Activated T-cell treated with anti-CD3 and anti-CD28 coated beads for 1 hour (primary cell): ENCODE measurements around the gene ATP2C1.

Source experiments
- DNase-seq: peaks from one replicate; pipeline ENCODE4 v3.0.0-alpha.2; 2020; ENCODE audit warnings: low read depth

Gene ATP2C1

GRCh38 chr3:130894986-130895280 is 1.0 kb downstream of the ATP2C1 start:
- DNase-seq: no peak

DNA sequence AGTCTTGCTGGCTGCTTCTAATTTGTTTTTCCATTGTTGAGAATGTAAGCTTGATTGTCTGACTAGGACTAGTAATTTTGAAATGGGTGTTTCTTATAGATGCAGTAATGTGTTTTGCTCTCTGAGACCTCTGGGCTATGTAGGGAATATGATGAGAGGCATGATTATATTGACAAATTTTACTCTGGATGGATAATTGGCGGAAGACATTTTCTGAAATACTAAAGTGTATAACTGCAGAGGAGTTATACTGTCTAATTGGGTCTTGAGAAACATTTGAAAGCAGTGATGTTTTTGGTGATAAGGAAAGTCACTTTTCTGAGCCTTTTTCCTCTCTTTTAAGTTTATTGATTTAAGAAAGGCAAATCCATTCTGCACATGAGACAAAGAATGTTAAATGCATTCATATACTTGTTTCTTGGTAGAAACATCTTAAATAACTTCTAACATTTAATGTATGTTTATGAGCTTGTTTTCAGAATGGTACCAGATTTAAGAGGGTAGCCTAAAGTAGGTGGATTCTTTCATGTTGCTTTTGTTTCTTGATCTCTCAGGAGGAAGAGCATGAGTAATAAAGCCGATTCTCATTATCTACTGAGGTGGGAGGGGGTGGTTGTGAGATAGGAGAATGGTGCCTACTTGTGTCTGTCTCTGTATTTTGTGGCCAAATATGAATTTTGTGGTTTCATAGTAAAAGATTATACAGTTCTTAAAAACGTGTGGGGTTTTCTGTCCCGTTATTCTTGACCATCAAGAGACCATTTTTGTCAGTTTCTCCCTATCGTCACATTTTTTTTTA is 2.0 kb downstream of the ATP2C1 start:
- no peak for DNase-seq

GRCh38 chr3:130897316-130897715 is 3.4 kb downstream of the ATP2C1 start:
- no peak for DNase-seq

GRCh38 chr3:130900959-130901358 is 7.1 kb downstream of the ATP2C1 start:
- DNase-seq: no peak

DNA sequence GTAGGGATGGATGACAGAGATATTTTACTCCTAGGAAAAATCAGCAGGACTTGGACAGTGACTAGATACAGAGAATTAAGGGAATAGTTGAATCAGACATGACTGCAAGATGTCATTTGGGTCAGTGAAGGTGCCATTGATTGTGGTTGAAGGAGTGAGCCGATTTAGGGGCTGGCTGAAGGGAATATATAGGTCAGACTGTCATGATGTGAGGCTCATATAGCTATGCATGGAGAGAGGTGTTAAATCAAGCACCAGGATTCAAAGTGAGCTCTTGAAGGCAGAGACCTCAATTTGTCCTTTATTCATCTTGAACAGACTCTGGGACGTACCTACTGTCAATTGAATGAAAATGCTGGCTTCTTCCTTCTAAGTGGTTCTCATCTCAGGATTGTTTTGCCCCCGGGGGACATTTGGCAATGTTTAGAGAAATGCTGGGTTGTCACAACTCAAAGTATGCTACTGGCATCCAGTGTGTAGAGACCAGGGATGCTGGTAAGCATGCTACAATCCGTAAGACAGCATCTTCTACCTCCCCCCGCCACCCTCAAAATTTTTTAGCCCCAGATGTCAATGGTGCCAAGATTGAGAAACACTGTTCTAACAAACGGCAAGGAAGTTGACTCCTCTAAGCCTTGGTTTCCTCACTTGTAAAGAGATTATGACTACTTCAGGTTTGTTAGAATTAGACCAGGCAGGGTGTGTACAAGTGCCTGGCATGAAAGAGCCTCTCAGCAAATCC is 7.8 kb downstream of the ATP2C1 start:
- no peak for DNase-seq

- DNase-seq: no peak
Measured at GRCh38 chr3:130903412-130903908, 9.6 kb downstream of the ATP2C1 start.

DNA sequence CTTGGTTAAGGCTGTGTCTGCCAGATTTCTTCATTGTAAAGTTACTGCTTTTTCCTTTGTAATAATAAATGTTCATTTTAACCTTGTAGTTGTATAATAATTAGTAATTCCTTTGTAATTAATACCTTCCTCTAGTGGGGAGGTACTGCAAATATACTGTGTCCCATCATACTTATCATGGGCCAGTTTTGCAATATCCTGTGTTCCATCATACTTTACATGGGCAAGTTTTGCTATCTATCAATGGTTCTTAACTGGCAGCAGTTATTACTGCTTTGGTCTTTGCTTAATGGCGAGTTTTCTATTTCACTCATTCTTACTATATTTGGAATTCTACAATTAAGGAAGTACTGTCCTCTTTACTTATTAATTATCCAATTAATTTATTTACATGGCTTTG is 10.6 kb downstream of the ATP2C1 start:
- no peak for DNase-seq

- no peak for DNase-seq
Measured at GRCh38 chr3:130905551-130905950, 11.7 kb downstream of the ATP2C1 start.

DNA sequence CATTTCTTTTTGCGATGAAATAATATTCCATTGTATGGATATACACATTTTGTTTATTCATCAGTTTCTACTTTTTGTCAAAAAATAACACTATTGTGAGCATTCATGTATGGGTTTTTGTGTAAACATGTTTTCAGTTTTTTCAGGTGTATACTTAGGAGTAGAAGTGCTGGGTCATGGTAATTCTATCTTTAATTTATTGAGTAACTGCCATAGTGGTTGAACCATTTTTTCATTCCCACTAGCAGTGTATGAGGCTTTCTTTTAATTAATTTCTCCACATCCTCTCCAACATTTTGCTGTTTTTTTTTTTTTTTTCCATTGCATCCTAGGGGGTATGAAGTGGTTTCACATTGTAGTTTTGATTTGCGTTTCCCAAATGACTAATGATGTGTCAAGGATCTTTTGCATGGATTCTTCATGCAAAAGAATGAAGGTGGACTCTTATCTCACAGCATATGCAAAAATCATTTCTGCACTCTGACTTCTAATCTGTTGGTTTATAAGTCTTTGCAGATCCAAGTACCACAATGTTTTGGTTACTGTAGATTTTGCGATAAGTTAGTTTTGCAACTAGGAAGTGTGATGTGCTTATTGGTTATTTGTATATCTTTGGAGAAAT is 12.6 kb downstream of the ATP2C1 start:
- DNase-seq: no peak

GRCh38 chr3:130907500-130907899 is 13.6 kb downstream of the ATP2C1 start:
- no peak for DNase-seq

GRCh38 chr3:130907966-130908365 is 14.1 kb downstream of the ATP2C1 start:
- no peak for DNase-seq

- DNase-seq: no peak
Measured at GRCh38 chr3:130915567-130916292, 21.8 kb downstream of the ATP2C1 start.

GRCh38 chr3:130916507-130917167 is 22.8 kb downstream of the ATP2C1 start:
- DNase-seq: no peak

- DNase-seq: no peak
Measured at GRCh38 chr3:130918328-130918727, 24.4 kb downstream of the ATP2C1 start.

- DNase-seq: no peak
Measured at GRCh38 chr3:130925628-130926027, 31.7 kb downstream of the ATP2C1 start.

DNA sequence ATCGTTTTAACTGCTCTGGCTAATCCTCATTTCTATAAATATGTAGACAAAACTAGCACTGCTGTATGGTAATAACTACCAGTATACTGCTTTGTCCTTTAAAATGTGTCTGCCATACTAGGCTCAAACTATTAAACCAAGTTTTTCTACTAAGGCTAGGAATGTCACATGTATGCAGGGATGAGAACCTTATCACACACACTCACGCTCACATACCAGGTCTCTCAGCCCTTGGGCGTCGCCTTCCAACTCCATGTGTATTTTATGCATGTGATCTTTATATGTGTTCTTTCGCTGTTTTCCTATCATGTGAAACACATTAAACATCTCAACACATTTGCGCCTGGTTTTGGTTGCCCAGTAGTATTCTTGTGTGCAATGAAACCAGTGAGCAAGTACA is 32.6 kb downstream of the ATP2C1 start:
- DNase-seq: no peak

GRCh38 chr3:130929804-130930203 is 35.9 kb downstream of the ATP2C1 start:
- no peak for DNase-seq

DNA sequence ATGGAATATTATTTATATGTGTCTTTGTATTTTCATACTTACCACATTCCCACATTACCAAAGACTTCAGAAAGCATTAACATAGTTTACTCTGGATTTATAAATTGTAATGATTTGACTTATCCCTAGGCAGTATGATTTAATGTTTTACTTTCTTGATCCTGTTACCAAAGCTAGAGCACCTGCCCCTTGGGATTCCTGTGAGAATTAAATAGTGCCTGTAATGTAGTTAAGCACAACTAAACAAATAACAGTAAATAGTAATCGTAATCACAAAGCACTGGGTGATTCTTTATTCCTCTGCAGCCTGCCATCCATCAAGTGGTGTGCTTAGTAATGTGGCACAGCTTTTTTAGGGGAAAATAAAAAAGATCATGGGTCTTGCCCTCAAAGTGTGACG is 39.1 kb downstream of the ATP2C1 start:
- no peak for DNase-seq

GRCh38 chr3:130933801-130934345 is 40.0 kb downstream of the ATP2C1 start:
- no peak for DNase-seq

DNA sequence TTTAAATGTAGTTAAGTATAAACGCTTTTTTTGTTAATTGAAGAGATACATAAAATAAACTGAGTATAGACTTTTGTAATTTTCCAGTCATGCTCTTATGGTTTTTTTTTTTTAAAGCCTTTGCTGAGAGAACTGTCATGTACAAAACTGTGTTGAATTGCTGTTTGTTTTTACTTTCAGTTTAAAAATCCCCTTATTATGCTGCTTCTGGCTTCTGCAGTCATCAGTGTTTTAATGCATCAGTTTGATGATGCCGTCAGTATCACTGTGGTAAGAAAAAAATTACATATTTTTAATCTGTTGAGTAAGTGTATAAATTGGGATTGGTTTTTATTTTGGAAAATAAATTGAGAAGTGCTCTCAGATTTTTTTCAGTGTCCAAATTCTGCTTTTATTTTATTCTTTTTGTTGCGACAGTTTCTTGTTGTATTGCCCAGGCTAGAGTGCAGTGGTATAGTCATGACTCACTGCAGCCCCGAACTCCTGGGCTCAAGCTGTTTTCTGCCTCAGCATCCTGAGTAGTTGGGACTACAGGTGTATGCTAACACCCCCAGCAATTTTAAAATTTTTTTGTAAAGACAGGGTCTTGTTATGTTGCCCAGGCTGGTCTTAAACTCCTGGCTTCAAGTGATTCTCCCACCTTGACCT is 40.7 kb downstream of the ATP2C1 start:
- DNase-seq: no peak
